Adipocyte (in vitro differentiated cells): ENCODE measurements around the gene GLIPR1.
"Not testable (repeated sequence)": the region's sequence is repeated elsewhere in the genome, so short reads cannot be mapped to it uniquely, and the experiment has no call there.

Source experiments
- DNase-seq: peaks from one replicate; pipeline ENCODE4 v3.0.0-alpha.2; 2015; ENCODE audit warnings: low read depth
- H3K27me3 ChIP-seq: replicated peaks from 2 replicates; pipeline ENCODE4 v1.7.0; 2013; ENCODE audit warnings: mild to moderate bottlenecking, low read length, moderate library complexity; ENCODE audit not compliant: control insufficient read depth, insufficient read depth
- H3K36me3 ChIP-seq: 2 replicates; pipeline ENCODE4 v1.7.0; 2013; ENCODE audit warnings: low read length, mild to moderate bottlenecking, moderate library complexity; ENCODE audit not compliant: control insufficient read depth, insufficient read depth, severe bottlenecking
- H3K4me1 ChIP-seq: 2 replicates; pipeline ENCODE4 v1.7.0; 2013; ENCODE audit warnings: mild to moderate bottlenecking, low read length, moderate library complexity; ENCODE audit not compliant: control insufficient read depth, insufficient read depth
- H3K4me3 ChIP-seq: 2 replicates; pipeline ENCODE4 v1.7.0; 2013; ENCODE audit warnings: mild to moderate bottlenecking, low read length, moderate library complexity
- H3K9ac ChIP-seq: 2 replicates; pipeline ENCODE4 v1.7.0; 2013; ENCODE audit warnings: mild to moderate bottlenecking, low read length, moderate library complexity
- H3K9me3 ChIP-seq: 2 replicates; pipeline ENCODE4 v1.7.0; 2013; ENCODE audit warnings: mild to moderate bottlenecking, low read length, moderate library complexity; ENCODE audit not compliant: control insufficient read depth

The GLIPR1 gene

DNA sequence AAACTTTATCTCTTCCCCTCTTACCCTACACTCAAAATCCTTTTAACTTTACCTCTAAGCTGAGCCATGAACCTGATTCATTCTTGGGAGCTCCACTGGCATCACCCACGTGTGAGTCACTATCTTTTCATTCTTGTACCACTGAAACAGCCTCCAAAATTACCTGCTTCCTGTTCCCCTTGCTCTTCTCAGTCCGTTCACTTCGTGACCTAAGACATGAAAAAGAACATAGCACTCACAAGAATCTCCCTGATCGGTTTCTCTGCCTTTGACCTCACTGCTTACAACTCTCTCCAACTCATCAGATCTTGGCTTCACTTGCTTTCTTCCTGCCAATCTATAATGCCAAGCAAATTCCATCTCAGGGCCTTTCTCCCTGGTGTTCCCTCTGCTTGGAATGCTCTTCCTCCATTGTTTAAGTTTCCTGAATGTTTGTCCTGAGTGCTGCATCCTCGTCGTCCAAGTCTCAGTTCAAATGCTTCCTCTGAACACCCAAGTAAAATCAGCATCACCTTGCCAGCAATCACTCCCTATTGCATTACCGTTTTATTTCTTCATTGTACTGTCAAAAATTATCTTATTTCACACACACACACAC lies 9.2 kb downstream of the GLIPR1 start:
- H3K36me3 ChIP-seq = peaks cover 14% of the 10 kb centered on the region

DNA sequence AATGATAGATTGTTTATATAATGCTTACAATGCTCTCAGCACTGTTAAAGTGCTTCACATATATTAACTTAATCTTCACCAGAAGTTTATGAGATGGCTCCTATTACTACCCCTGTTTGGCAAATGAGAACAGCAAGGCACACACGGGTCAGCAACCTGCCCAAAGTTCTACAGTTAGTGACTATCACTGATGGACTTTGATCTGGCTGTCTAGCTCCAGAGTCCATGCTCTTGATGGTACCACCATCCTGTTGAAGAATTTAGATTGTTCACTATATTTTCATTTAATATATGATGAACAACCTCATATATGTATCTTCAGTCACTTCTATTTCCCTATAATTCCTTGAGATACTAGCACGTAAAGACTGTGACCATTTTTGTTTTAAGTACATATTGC lies 10.6 kb downstream of the GLIPR1 start:
- DNase-seq = no peak
- Histone ChIP-seq H3K9me3 (no peaks in the 10 kb centered on the region), H3K27me3 (no peaks in the 10 kb centered on the region), H3K36me3 (peaks cover 28% of the 10 kb centered on the region), H3K4me3 (no peak overlapping the region), H3K4me1 (peaks cover 7% of the 10 kb centered on the region), H3K9ac (no peak overlapping the region)

More for the DNA sequence above, 9.2 kb downstream of the GLIPR1 start:
- no peak overlapping the region for H3K4me3 ChIP-seq
- H3K27me3 ChIP-seq = no peaks in the 10 kb centered on the region
- DNase-seq = peak; percentile 50
- H3K9me3 ChIP-seq = no peaks in the 10 kb centered on the region
- H3K9ac ChIP-seq = no peak overlapping the region
- H3K4me1 ChIP-seq = peaks cover 10% of the 10 kb centered on the region

DNA sequence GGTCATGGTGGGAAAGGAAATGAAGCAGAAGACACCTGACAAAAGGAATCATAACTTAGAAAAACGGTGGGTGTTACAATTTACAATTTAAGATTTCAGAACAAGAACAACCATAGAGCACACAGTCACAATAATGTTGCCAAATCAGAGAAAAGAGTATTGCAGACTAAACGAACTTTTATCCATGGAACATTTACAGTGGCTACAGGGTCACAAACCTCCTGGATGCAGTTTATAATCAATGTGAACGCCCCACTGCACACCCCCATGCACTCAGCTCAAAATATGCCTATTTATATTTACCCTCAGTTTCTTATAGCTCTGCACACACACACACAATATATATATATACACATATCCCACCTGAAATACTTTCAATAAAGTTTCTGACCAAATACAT lies 22.9 kb downstream of the GLIPR1 start:
- DNase-seq = no peak
- H3K9ac ChIP-seq = no peak overlapping the region
- peaks cover 12% of the 10 kb centered on the region for H3K4me1 ChIP-seq
- no peaks in the 10 kb centered on the region for H3K9me3 ChIP-seq
- H3K4me3 ChIP-seq = no peak overlapping the region
- peaks cover 79% of the 10 kb centered on the region for H3K36me3 ChIP-seq
- no peaks in the 10 kb centered on the region for H3K27me3 ChIP-seq

DNA sequence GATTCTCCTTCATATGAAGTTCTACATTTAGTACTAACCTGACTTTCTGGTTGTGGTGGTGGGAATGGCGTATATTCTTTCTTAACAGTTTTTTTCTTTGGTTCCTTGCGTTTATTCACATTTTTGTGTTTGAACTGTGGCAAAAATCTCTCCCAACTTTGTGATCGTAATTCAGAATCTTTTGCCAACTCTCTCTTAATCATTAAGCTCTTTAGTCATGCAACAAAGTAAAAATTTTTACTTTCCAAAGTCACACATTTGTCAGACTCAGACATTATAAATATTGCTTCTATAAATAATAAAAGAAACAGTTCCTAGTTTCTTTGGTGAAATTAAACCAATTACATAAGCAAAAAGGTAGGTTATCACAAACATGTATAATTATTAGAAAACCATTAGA lies 23.3 kb downstream of the GLIPR1 start:
- H3K4me3 ChIP-seq = no peak overlapping the region
- DNase-seq = no peak
- H3K4me1 ChIP-seq = peaks cover 16% of the 10 kb centered on the region
- no peaks in the 10 kb centered on the region for H3K27me3 ChIP-seq
- H3K9me3 ChIP-seq = no peaks in the 10 kb centered on the region
- peaks cover 75% of the 10 kb centered on the region for H3K36me3 ChIP-seq
- no peak overlapping the region for H3K9ac ChIP-seq

DNA sequence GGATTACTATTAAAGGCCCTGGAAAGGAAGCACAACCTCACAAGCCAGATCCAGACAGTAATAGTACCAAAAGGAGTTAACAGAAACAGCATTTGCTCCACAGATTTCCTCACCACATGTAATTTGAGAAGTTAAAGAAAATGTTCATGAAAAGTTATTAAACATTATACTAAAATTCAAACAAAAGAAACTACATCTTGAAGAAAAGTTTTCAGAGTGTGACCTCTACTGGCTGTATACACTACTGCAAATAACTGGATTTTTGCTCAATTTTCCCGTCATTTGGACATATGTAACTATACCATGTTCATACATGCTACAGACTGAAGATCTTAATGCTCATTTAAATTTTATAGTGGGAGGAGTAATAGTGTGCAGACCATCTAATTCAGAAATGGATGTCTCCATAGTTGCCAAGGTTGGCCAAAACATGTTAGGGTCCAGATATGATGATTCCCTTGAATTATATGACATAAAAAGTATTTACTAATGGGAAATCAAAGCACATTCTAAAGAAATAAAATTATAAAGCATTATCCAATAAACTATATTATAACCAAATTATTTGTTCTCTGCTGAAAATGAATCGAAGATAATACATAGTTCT lies 25.3 kb downstream of the GLIPR1 start:
- peak; percentile 83 for DNase-seq
- Histone ChIP-seq H3K9ac (peak overlapping the region; percentile 41), H3K36me3 (peaks cover 56% of the 10 kb centered on the region)

DNA sequence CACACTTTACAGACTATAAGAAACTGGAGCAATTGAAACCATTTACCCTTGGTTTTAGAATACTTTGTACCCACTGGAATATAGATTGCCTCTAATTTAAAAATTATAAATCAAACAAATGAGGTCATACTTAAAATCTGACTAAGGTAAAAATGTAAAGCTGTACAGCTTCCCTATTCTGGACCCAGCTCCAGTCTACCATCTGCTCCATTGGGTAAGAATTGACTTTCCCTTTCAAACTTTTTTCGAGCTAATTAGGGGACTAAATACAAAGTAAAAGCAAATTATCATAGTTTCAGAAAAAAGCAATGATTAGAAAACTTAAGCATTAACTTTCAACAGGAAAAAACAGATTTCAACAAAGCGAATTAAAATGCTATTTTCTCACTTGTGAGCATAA lies 26.5 kb downstream of the GLIPR1 start:
- H3K4me1 ChIP-seq = peaks cover 39% of the 10 kb centered on the region
- peaks cover 44% of the 10 kb centered on the region for H3K36me3 ChIP-seq
- H3K27me3 ChIP-seq = no peaks in the 10 kb centered on the region
- no peaks in the 10 kb centered on the region for H3K9me3 ChIP-seq
- H3K9ac ChIP-seq = no peak overlapping the region
- DNase-seq = no peak
- no peak overlapping the region for H3K4me3 ChIP-seq

More for the DNA sequence above, 25.3 kb downstream of the GLIPR1 start:
- no peaks in the 10 kb centered on the region for H3K27me3 ChIP-seq
- H3K9me3 ChIP-seq = no peaks in the 10 kb centered on the region
- peaks cover 35% of the 10 kb centered on the region for H3K4me1 ChIP-seq
- no peak overlapping the region for H3K4me3 ChIP-seq

DNA sequence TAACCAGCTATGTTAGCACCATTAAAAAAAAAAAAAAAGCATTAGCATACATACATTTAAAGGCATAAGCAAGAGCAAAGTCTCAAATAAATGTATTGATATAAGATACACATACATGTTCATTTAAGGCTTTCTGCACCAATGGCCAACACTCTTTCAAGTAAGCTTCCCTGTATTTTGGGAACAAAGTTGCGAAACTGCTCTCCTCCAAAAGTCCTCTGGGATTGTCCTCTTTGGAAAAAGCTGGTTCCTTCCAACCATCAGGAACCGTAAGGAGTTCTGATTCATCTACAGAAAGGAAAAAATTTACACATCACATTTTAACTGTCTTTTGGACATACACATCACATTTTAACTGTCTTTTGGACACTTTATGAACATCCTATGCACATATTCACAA lies 27.6 kb downstream of the GLIPR1 start:
- H3K9me3 ChIP-seq = no peaks in the 10 kb centered on the region
- no peak for DNase-seq
- H3K36me3 ChIP-seq = peaks cover 33% of the 10 kb centered on the region
- H3K4me3 ChIP-seq = peak overlapping the region; percentile 25
- H3K27me3 ChIP-seq = no peaks in the 10 kb centered on the region
- H3K4me1 ChIP-seq = peaks cover 40% of the 10 kb centered on the region
- H3K9ac ChIP-seq = no peak overlapping the region

DNA sequence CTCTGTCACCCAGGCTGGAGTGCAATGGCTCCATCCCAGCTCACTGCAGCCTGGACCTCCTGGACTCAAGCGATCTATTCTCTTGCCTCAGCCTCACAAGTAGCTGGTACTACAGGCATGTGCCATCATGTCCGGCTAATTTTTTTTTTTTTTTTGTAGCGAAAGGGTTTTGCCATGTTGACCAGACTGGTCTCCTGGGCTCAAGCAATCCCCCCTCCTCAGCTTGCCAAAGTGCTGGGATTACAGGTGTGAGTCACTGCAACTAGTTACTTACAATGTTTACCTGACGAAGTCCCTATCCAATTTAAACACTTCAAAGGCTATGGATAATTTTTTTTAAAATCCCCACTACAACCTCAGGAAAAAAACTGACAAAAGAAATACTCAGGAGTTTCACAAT lies 29.1 kb downstream of the GLIPR1 start:
- DNase-seq = no peak
- Histone ChIP-seq H3K4me3 (peak overlapping the region; percentile 85), H3K27me3 (no peaks in the 10 kb centered on the region), H3K36me3 (peaks cover 20% of the 10 kb centered on the region), H3K4me1 (peaks cover 40% of the 10 kb centered on the region), H3K9me3 (no peaks in the 10 kb centered on the region), H3K9ac (peak overlapping the region; percentile 92)

DNA sequence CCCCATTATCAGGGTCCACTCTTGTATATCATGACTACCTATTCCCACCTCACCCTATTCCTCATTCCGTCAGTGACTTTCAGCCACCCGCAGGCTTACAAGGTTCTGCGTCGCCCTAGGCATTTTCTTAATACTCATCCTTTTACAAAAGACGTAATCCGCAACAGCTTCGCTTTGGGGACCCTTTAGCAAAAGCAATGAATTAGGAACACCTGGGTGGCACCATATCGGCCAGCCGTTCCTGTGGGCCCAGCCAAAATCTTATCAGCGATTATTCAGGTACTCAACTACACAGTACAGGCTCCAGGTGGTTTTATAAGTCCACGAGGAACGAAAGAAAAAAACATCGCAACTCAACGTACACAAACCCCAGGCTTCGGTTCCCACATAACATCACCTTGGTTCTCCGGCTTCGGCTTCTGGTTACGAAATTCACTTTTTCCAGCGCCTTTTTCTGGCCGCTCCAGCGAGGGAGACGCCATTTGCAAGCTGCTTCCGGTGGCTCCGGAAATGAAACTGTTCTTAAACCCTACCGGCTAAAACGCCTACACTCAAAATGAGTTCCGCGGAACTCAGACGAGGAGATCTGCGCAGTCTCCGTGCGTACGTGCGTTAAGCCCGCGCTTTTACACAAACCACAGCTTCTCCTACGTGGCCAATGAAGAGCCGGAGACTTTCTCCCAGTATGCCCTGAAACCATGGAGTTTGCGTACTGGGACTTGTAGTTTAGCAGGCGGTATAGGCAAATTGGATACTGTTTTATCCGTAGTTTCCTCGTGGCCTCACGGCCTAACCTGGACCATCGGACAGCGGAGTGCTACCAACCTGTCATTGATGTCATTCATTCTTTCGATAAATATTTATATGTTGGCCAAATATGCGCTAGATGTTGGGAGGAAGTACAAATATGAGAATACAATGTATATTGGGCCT lies 30.8 kb downstream of the GLIPR1 start, which contains the start of gene KRR1:
Gene KRR1 (minus strand): TSS at position 494 of the 933 bp plus-strand sequence. CDS start 12 bp downstream, at position 482.
- Histone ChIP-seq H3K9me3 (no peaks in the 10 kb centered on the region), H3K9ac (peak within 1 kb of the TSS; percentile 92), H3K4me3 (peak within 1 kb of the TSS; percentile 85), H3K36me3 (peaks cover 4% of the 10 kb centered on the region), H3K4me1 (peaks cover 36% of the 10 kb centered on the region), H3K27me3 (no peaks in the 10 kb centered on the region)
- peak; percentile 98 for DNase-seq

DNA sequence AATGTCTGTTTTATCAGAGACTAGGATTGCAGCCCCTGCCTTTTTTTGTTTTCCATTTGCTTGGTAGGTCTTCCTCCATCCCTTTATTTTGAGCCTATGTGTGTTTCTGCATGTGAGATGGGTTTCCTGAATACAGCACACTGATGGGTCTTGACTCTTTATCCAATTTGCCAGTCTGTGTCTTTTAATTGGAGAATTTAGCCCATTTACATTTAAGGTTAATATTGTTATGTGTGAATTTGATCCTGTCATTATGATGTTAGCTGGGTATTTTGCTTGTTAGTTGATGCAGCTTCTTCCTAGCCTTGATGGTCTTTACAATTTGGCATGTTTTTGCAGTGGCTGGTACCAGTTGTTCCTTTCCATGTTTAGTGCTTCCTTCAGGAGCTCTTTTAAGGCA lies 40.7 kb downstream of the GLIPR1 start:
- H3K4me3 ChIP-seq, H3K9ac ChIP-seq, DNase-seq, H3K9me3 ChIP-seq, H3K4me1 ChIP-seq, H3K27me3 ChIP-seq, H3K36me3 ChIP-seq: not testable (repeated sequence)

DNA sequence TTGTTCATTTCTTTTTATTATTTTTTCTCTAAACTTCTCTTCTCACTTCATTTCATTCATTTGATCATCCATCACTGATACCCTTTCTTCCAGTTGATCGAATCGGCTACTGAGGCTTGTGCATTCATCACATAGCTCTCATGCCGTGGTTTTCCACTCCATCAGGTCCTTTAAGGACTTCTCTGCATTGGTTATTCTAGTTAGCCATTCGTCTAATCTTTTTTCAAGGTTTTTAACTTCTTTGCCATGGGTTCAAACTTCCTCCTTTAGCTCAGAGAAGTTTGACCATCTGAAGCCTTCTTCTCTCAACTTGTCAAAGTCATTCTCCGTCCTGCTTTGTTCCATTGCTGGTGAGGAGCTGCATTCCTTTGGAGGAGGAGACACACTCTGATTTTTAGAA lies 41.6 kb downstream of the GLIPR1 start:
- not testable (repeated sequence) for H3K9me3 ChIP-seq, H3K4me3 ChIP-seq, DNase-seq, H3K27me3 ChIP-seq, H3K36me3 ChIP-seq, H3K4me1 ChIP-seq, H3K9ac ChIP-seq
